H9 (cell line): ENCODE measurements around the gene MCOLN3. TPM values are rescaled to one million over a fixed set of nuclear protein-coding genes. Genes with fewer than 3 reads are reported as not detected.

Experiments used
- DNase-seq: peaks from one replicate; pipeline ENCODE4 v3.0.0-alpha.2; 2017
- H2AFZ ChIP-seq: one replicate; pipeline ENCODE4 v1.6.1; 2013; ENCODE audit warnings: mild to moderate bottlenecking, low read length, control low read depth, moderate library complexity
- H2AK5ac ChIP-seq: 2 replicates; pipeline ENCODE4 v1.6.1; 2013; ENCODE audit warnings: low read length, control low read depth, mixed read lengths; ENCODE audit not compliant: insufficient read length
- H2BK120ac ChIP-seq: one replicate; pipeline ENCODE4 v1.6.1; 2013; ENCODE audit warnings: low read depth, mild to moderate bottlenecking, low read length, control low read depth, inconsistent platforms; ENCODE audit not compliant: poor library complexity, severe bottlenecking
- H2BK12ac ChIP-seq: 2 replicates; pipeline ENCODE4 v1.6.1; 2013; ENCODE audit warnings: low read length, control low read depth, mixed read lengths, low read depth; ENCODE audit not compliant: insufficient read length
- H2BK15ac ChIP-seq: 2 replicates; pipeline ENCODE4 v1.6.1; 2013; ENCODE audit warnings: low read depth, low read length, control low read depth
- H2BK20ac ChIP-seq: one replicate; pipeline ENCODE4 v1.6.1; 2013; ENCODE audit warnings: low read depth, mild to moderate bottlenecking, low read length, control low read depth, inconsistent platforms; ENCODE audit not compliant: poor library complexity, severe bottlenecking
- H2BK5ac ChIP-seq: 2 replicates; pipeline ENCODE4 v1.6.1; 2013; ENCODE audit warnings: low read length, control low read depth, mixed read lengths; ENCODE audit not compliant: insufficient read length
- H3K14ac ChIP-seq: 2 replicates; pipeline ENCODE4 v1.6.1; 2013; ENCODE audit warnings: low read length, control low read depth; ENCODE audit not compliant: insufficient read depth
- H3K18ac ChIP-seq: 2 replicates; pipeline ENCODE4 v1.6.1; 2013; ENCODE audit warnings: low read depth, mild to moderate bottlenecking, mixed read lengths, low read length, control low read depth; ENCODE audit not compliant: insufficient read length
- H3K23ac ChIP-seq: 2 replicates; pipeline ENCODE4 v1.6.1; 2013; ENCODE audit warnings: low read length, control low read depth, mixed read lengths, low read depth; ENCODE audit not compliant: insufficient read length
- H3K23me2 ChIP-seq: 2 replicates; pipeline ENCODE4 v1.6.1; 2013; ENCODE audit warnings: low read depth, mild to moderate bottlenecking, mixed read lengths, low read length, control low read depth; ENCODE audit not compliant: insufficient read length, poor library complexity, severe bottlenecking
- H3K27ac ChIP-seq: 2 replicates; pipeline ENCODE4 v1.5.1; 2013; ENCODE audit warnings: low read length, control low read depth, mixed read lengths, low read depth; ENCODE audit not compliant: insufficient read length
- H3K27me3 ChIP-seq: 2 replicates; pipeline ENCODE4 v1.6.1; 2013; ENCODE audit warnings: low read length, control low read depth, inconsistent platforms; ENCODE audit not compliant: insufficient read depth
- H3K4ac ChIP-seq: 2 replicates; pipeline ENCODE4 v1.6.1; 2013; ENCODE audit warnings: low read depth, mild to moderate bottlenecking, control low read depth, inconsistent platforms, low read length, moderate library complexity
- H3K4me1 ChIP-seq: 2 replicates; pipeline ENCODE4 v1.6.1; 2013; ENCODE audit warnings: low read length, control low read depth, inconsistent platforms; ENCODE audit not compliant: insufficient read depth
- H3K4me2 ChIP-seq: 2 replicates; pipeline ENCODE4 v1.6.1; 2013; ENCODE audit warnings: low read length, control low read depth, mixed read lengths; ENCODE audit not compliant: insufficient read length, insufficient read depth
- H3K56ac ChIP-seq: 2 replicates; pipeline ENCODE4 v1.6.1; 2013; ENCODE audit warnings: low read depth, mild to moderate bottlenecking, mixed read lengths, low read length, control low read depth; ENCODE audit not compliant: insufficient read length
- H3K79me1 ChIP-seq: 2 replicates; pipeline ENCODE4 v1.6.1; 2013; ENCODE audit warnings: low read depth, mild to moderate bottlenecking, moderate library complexity, low read length, control low read depth, inconsistent platforms; ENCODE audit not compliant: insufficient read depth, poor library complexity, severe bottlenecking
- H3K79me2 ChIP-seq: 2 replicates; pipeline ENCODE4 v1.6.1; 2013; ENCODE audit warnings: low read length, control low read depth, inconsistent platforms; ENCODE audit not compliant: insufficient read depth
- H3K9ac ChIP-seq: 2 replicates; pipeline ENCODE4 v1.6.1; 2013; ENCODE audit warnings: low read length, control low read depth, mixed read lengths; ENCODE audit not compliant: insufficient read length; ENCODE audit errors: extremely low read depth
- H3K9me3 ChIP-seq: one replicate; pipeline ENCODE4 v1.6.1; 2013; ENCODE audit warnings: low read depth, low read length, inconsistent platforms; ENCODE audit not compliant: control insufficient read depth
- H3T11ph ChIP-seq: one replicate; pipeline ENCODE4 v1.6.1; 2013; ENCODE audit warnings: mild to moderate bottlenecking, low read length, control low read depth, inconsistent platforms
- H4K20me1 ChIP-seq: one replicate; pipeline ENCODE4 v1.6.1; 2013; ENCODE audit not compliant: control insufficient read depth, insufficient read length, insufficient read depth
- H4K5ac ChIP-seq: 2 replicates; pipeline ENCODE4 v1.6.1; 2013; ENCODE audit warnings: low read depth, mild to moderate bottlenecking, mixed read lengths, low read length, control low read depth; ENCODE audit not compliant: insufficient read length
- H4K8ac ChIP-seq: replicated peaks from 2 replicates; pipeline ENCODE4 v1.6.1; 2013; ENCODE audit warnings: low read length, control low read depth, mixed read lengths, low read depth; ENCODE audit not compliant: insufficient read length
- H4K91ac ChIP-seq: 2 replicates; pipeline ENCODE4 v1.6.1; 2013; ENCODE audit warnings: low read depth, mild to moderate bottlenecking, moderate library complexity, mixed read lengths, low read length, control low read depth; ENCODE audit not compliant: insufficient read length
- H3K27ac Mint-ChIP-seq, 3 experiments: 2 replicates in 2 of 3; 3 replicates in 1 of 3; pipeline ENCODE4 v1.8.0; 2020 to 2021; ENCODE audit warnings: mixed read lengths in 3 of 3, mild to moderate bottlenecking in 1 of 3, moderate library complexity in 1 of 3
- H3K27me3 Mint-ChIP-seq: 2 replicates; pipeline ENCODE4 v1.8.0; 2021; ENCODE audit warnings: low read depth, mild to moderate bottlenecking, moderate library complexity, mixed read lengths
- H3K36me3 Mint-ChIP-seq, 3 experiments: 2 replicates in 2 of 3; 3 replicates in 1 of 3; pipeline ENCODE4 v1.8.0; 2020 to 2021; ENCODE audit warnings: low read depth in 3 of 3, mixed read lengths in 3 of 3; ENCODE audit not compliant: insufficient read depth in 1 of 3
- H3K4me1 Mint-ChIP-seq, 2 experiments: 2 replicates each; pipeline ENCODE4 v1.8.0; 2020; ENCODE audit warnings: mixed read lengths in 2 of 2
- H3K4me3 Mint-ChIP-seq, 2 experiments: 2 replicates in 1 of 2; 3 replicates in 1 of 2; pipeline ENCODE4 v1.8.0; 2020 to 2021; ENCODE audit warnings: mild to moderate bottlenecking in 2 of 2, mixed read lengths in 2 of 2, moderate library complexity in 1 of 2
- H3K9me3 Mint-ChIP-seq, 2 experiments: 2 replicates in 1 of 2; 3 replicates in 1 of 2; pipeline ENCODE4 v1.8.0; 2020; ENCODE audit warnings: mild to moderate bottlenecking in 2 of 2, mixed read lengths in 2 of 2, moderate library complexity in 1 of 2
- CTCF ChIP-seq: fragments of 200-600 bp; sonication (generic); conservative IDR thresholded peaks from 3 replicates; pipeline ENCODE4 v1.8.0; 2021; ENCODE audit warnings: antibody characterized with exemption, mild to moderate bottlenecking
- WGBS: extraction: QIAGEN DNeasy Blood & Tissue Kit; methylation state at CpG from one replicate; pipeline ENCODE4 v1.1.7; 2013; ENCODE audit warnings: missing lambda C conversion rate, low lambda C conversion rate, mixed read lengths; ENCODE audit not compliant: insufficient read length; ENCODE audit errors: extremely low coverage; 5-methylcytosine and 5-hydroxymethylcytosine counted together
- total RNA-seq: library from RNA; stranded (reverse); gene quantifications from 2 replicates; pipeline ENCODE4 v1.2.1, GENCODE V29; 2021

Gene MCOLN3
- total RNA-seq, 1 experiment from 2014 or later, result 10.8 TPM

- no peaks in the 10 kb centered on the region for H3K79me2 ChIP-seq
- no peaks in the 10 kb centered on the region; the same call in 1 of the 2 replicates for H3K27me3 Mint-ChIP-seq
- no peaks in the 10 kb centered on the region for H3K23me2 ChIP-seq
- no peaks in the 10 kb centered on the region for H3K9me3 ChIP-seq
- H3K23ac ChIP-seq, result no peak overlapping the region
- no peaks in the 10 kb centered on the region for H3K9me3 Mint-ChIP-seq
- no peak overlapping the region for H3T11ph ChIP-seq
- H3K18ac ChIP-seq, result no peak overlapping the region
- no peak overlapping the region for H3K27ac Mint-ChIP-seq
- H3K4me2 ChIP-seq, result no peak overlapping the region
- H4K20me1 ChIP-seq, result no peaks in the 10 kb centered on the region
- DNase-seq, result no peak
- H2AFZ ChIP-seq, result no peak overlapping the region
- H3K14ac ChIP-seq, result no peak overlapping the region
- H4K8ac ChIP-seq, result no peak overlapping the region
- H2BK20ac ChIP-seq, result no peak overlapping the region
- H3K36me3 Mint-ChIP-seq, result no peaks in the 10 kb centered on the region
- no peak overlapping the region for H2BK5ac ChIP-seq
- H3K4me1 ChIP-seq, result peaks cover 3% of the 10 kb centered on the region; the same call in 1 of the 2 replicates
- no peak overlapping the region for H2AK5ac ChIP-seq
- H2BK120ac ChIP-seq, result no peak overlapping the region
- H3K56ac ChIP-seq, result no peak overlapping the region
- no peak overlapping the region for H3K9ac ChIP-seq
- H3K79me1 ChIP-seq, result no peaks in the 10 kb centered on the region
- no peaks in the 10 kb centered on the region for H3K27me3 ChIP-seq
- no peak for TF ChIP-seq CTCF
- H3K27ac ChIP-seq, result no peak overlapping the region
- no CpG with 5 or more reads among the region's 2 CpGs for WGBS
- no peak overlapping the region for H2BK15ac ChIP-seq
- H3K4ac ChIP-seq, result no peak overlapping the region
- no peak overlapping the region for H4K91ac ChIP-seq
- peaks cover 4% of the 10 kb centered on the region in 2 experiments; a peak in 2 of 4 replicates for H3K4me1 Mint-ChIP-seq
- H2BK12ac ChIP-seq, result no peak overlapping the region
- H4K5ac ChIP-seq, result no peak overlapping the region
- H3K4me3 Mint-ChIP-seq, result no peak overlapping the region
Measured at GRCh38 chr1:84975035-84975434, 73.3 kb downstream of the MCOLN3 start.
